ENCODE data around the gene SPATS1. TPM values are rescaled to one million over a fixed set of nuclear protein-coding genes. Genes with fewer than 3 reads are reported as not detected.
"Not testable (repeated sequence)": the region's sequence is repeated elsewhere in the genome, so short reads cannot be mapped to it uniquely, and the experiment has no call there.

The SPATS1 gene
- total RNA-seq, 4 donors from 2014 or later, result not detected

GRCh38 chr6:44315516-44315915 is 26.9 kb upstream of the SPATS1 start:
- Histone ChIP-seq H3K27me3 (peaks cover 0 to 22% (median 2%) of the 10 kb centered on the region in 4 donors), H3K9me3 (no peaks in the 10 kb centered on the region), H3K27ac (no peak overlapping the region), H3K4me1 (peaks cover 6 to 19% (median 11%) of the 10 kb centered on the region in 3 donors), H3K4me3 (no peak overlapping the region), H3K36me3 (peaks cover 0 to 14% (median under 1%) of the 10 kb centered on the region in 3 donors)
- intact Hi-C loops (cut with DNase I), result no loop called here
- 21 to 28% methylated on average over 3 of the region's 3 CpGs for WGBS, 2 donors
- TF ChIP-seq CTCF (IDR thresholded peaks at IDR 0.05), result no peak
- no peak for TF ChIP-seq POLR2A (IDR thresholded peaks at IDR 0.05)
- DNase-seq, result no peak

- no peak for TF ChIP-seq CTCF (IDR thresholded peaks at IDR 0.05)
- TF ChIP-seq POLR2A (IDR thresholded peaks at IDR 0.05), result no peak
- no peak overlapping the region for H3K27ac ChIP-seq
- peaks cover 6 to 18% (median 11%) of the 10 kb centered on the region in 3 donors for H3K4me1 ChIP-seq
- DNase-seq, result no peak
- intact Hi-C loops (cut with DNase I), result no loop called here
- peaks cover 0 to 25% (median 2%) of the 10 kb centered on the region in 4 donors for H3K27me3 ChIP-seq
- H3K9me3 ChIP-seq, result no peaks in the 10 kb centered on the region
- peaks cover 0 to 10% (median 0%) of the 10 kb centered on the region in 3 donors for H3K36me3 ChIP-seq
- no peak overlapping the region for H3K4me3 ChIP-seq
- 47 to 59% methylated on average over 5 of the region's 5 CpGs for WGBS, 2 donors
Measured at GRCh38 chr6:44315951-44316350, 26.5 kb upstream of the SPATS1 start.

GRCh38 chr6:44316481-44316880 is 26.0 kb upstream of the SPATS1 start:
- no peak for TF ChIP-seq CTCF (IDR thresholded peaks at IDR 0.05)
- TF ChIP-seq POLR2A (IDR thresholded peaks at IDR 0.05), result no peak
- Histone ChIP-seq H3K9me3 (no peaks in the 10 kb centered on the region), H3K4me1 (peaks cover 6 to 13% (median 11%) of the 10 kb centered on the region in 3 donors), H3K36me3 (peaks cover 0 to 4% (median 0%) of the 10 kb centered on the region in 3 donors), H3K4me3 (no peak overlapping the region), H3K27me3 (peaks cover 0 to 30% (median 2%) of the 10 kb centered on the region in 4 donors), H3K27ac (no peak overlapping the region)
- DNase-seq, result no peak
- intact Hi-C loops (cut with DNase I), result no loop called here
- WGBS, 2 donors, result 67 to 86% methylated on average over 5 to 9 of the region's 12 CpGs

- H3K36me3 ChIP-seq; intact Hi-C loops (cut with DNase I); H3K4me3 ChIP-seq; H3K9me3 ChIP-seq; DNase-seq; H3K4me1 ChIP-seq; H3K27ac ChIP-seq: not testable (repeated sequence)
- H3K27me3 ChIP-seq, result peaks cover 0 to 33% (median 2%) of the 10 kb centered on the region in 4 donors
- WGBS, 2 donors, result 75 to 82% methylated on average over 9 of the region's 9 CpGs
Measured at GRCh38 chr6:44317136-44317631, 25.3 kb upstream of the SPATS1 start.

GRCh38 chr6:44321210-44321609 is 21.2 kb upstream of the SPATS1 start:
- Histone ChIP-seq H3K36me3 (no peaks in the 10 kb centered on the region), H3K27ac (no peak overlapping the region), H3K27me3 (peaks cover 0 to 33% (median 2%) of the 10 kb centered on the region in 4 donors), H3K4me1 (no peaks in the 10 kb centered on the region), H3K9me3 (no peaks in the 10 kb centered on the region), H3K4me3 (no peak overlapping the region)
- no peak for DNase-seq
- intact Hi-C loops (cut with DNase I), result no loop called here
- WGBS, 2 donors, result 88 to 100% methylated on average over 3 of the region's 3 CpGs
- TF ChIP-seq CTCF (IDR thresholded peaks at IDR 0.05) (no peak), POLR2A (IDR thresholded peaks at IDR 0.05) (no peak)

- DNase-seq, result no peak
- Histone ChIP-seq H3K4me1 (no peaks in the 10 kb centered on the region), H3K9me3 (no peaks in the 10 kb centered on the region), H3K27ac (no peak overlapping the region), H3K4me3 (no peak overlapping the region), H3K27me3 (peaks cover 0 to 45% (median 0%) of the 10 kb centered on the region in 4 donors), H3K36me3 (no peaks in the 10 kb centered on the region)
- TF ChIP-seq CTCF (IDR thresholded peaks at IDR 0.05) (no peak), POLR2A (IDR thresholded peaks at IDR 0.05) (no peak)
- intact Hi-C loops (cut with DNase I), result no loop called here
Measured at GRCh38 chr6:44327096-44327495, 15.4 kb upstream of the SPATS1 start.

Data from esophagus squamous epithelium (tissue), 5 donors.